NCI-H1105 (cell line): ENCODE measurements around the gene CLTC.
A peak's percentile ranks its signal among the peaks of the same experiment; 100 is the strongest.
"Not testable (repeated sequence)": the region's sequence is repeated elsewhere in the genome, so short reads cannot be mapped to it uniquely, and the experiment has no call there.

Experiments used
- DNase-seq: peaks from one replicate; lab custom pipeline; 2025; lab: John Stamatoyannopoulos, UW

CLTC gene

GRCh38 chr17:59634632-59635541 is 15.2 kb downstream of the CLTC start:
- no peak for DNase-seq

- DNase-seq: no peak
Observed at GRCh38 chr17:59637611-59638310, 18.1 kb downstream of the CLTC start.

- no peak for DNase-seq
Observed at GRCh38 chr17:59638553-59638952, 18.9 kb downstream of the CLTC start.

GRCh38 chr17:59641799-59642484 is 22.2 kb downstream of the CLTC start:
- no peak for DNase-seq

GRCh38 chr17:59642565-59642964 is 22.9 kb downstream of the CLTC start:
- no peak for DNase-seq

- no peak for DNase-seq
Observed at GRCh38 chr17:59643159-59644140, 23.8 kb downstream of the CLTC start.

- DNase-seq: no peak
Observed at GRCh38 chr17:59647288-59647687, 27.6 kb downstream of the CLTC start.

GRCh38 chr17:59649886-59650285 is 30.2 kb downstream of the CLTC start:
- no peak for DNase-seq

GRCh38 chr17:59650642-59651041 is 30.9 kb downstream of the CLTC start:
- no peak for DNase-seq

GRCh38 chr17:59651346-59651745 is 31.7 kb downstream of the CLTC start:
- DNase-seq: no peak

- no peak for DNase-seq
Observed at GRCh38 chr17:59652119-59652518, 32.4 kb downstream of the CLTC start.

- DNase-seq: not testable (repeated sequence)
Observed at GRCh38 chr17:59656624-59657023, 36.9 kb downstream of the CLTC start.

GRCh38 chr17:59666235-59666634 is 46.5 kb downstream of the CLTC start:
- no peak for DNase-seq

GRCh38 chr17:59668816-59669215 is 49.1 kb downstream of the CLTC start:
- DNase-seq: no peak

GRCh38 chr17:59669411-59669810 is 49.7 kb downstream of the CLTC start:
- DNase-seq: no peak

- no peak for DNase-seq
Observed at GRCh38 chr17:59669944-59670343, 50.2 kb downstream of the CLTC start.

- DNase-seq: no peak
Observed at GRCh38 chr17:59671386-59671785, 51.7 kb downstream of the CLTC start.

GRCh38 chr17:59675231-59675630 is 55.5 kb downstream of the CLTC start:
- DNase-seq: no peak

GRCh38 chr17:59676716-59677115 is 57.0 kb downstream of the CLTC start:
- peak; percentile 32 for DNase-seq

GRCh38 chr17:59678918-59679317 is 59.2 kb downstream of the CLTC start:
- DNase-seq: no peak

GRCh38 chr17:59680314-59680713 is 60.6 kb downstream of the CLTC start:
- DNase-seq: no peak
